Measurements from ENCODE around the gene ATRIP. TPM values are rescaled to one million over a fixed set of nuclear protein-coding genes. Genes with fewer than 3 reads are reported as not detected.

Gene ATRIP
- polyA plus RNA-seq, 2 of the 4 experiments (the other 2 are of a cell fraction): 6.1 to 9.4 TPM

DNA sequence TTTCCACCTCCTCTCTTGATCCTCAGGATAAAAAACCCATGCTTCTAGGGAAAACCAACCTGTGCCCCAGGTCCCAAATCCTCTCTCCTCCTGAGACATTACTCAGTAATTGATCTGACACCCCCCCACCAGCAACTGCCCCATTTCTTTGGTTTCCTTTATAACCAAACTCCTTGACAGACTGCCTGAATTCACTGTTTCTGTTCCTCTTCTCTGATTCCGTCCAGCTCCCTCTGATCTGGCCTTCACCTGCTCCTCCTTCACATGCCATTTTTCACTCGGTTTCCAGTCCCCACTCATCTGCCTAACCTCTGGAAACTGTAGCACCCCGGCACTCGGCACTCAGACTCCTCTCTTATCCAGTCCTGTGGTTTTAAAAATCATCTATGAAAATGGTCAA lies 8.7 kb upstream of the ATRIP start:
- Histone ChIP-seq H3K27ac (no peak overlapping the region), H3K9me3 (no peaks in the 10 kb centered on the region), H3K4me3 (no peak overlapping the region), H3K4me1 (peaks cover 34% of the 10 kb centered on the region), H3K4me2 (no peak overlapping the region)
- DNase-seq (ENCODE audit: low read depth in 1 of 2, low spot score in 1 of 2): no peak
- FAIRE-seq: no peak
- CTCF ChIA-PET: interaction anchor here (1.0 to 13.6 kb wide), 6 partner anchors 7 to 243 kb away, joined by 3 to 488 read pairs (median 30); partner anchors contain the start of gene ATRIP
- POLR2A ChIA-PET: no interaction called here
- no peak for ATAC-seq
- TF ChIP-seq MAZ (IDR thresholded peaks at IDR 0.05; ENCODE audit: borderline replicate concordance, low read depth, low read length): no peak
- WGBS (ENCODE audit: missing lambda C conversion rate): 84% methylated on average over 4 of the region's 4 CpGs

DNA sequence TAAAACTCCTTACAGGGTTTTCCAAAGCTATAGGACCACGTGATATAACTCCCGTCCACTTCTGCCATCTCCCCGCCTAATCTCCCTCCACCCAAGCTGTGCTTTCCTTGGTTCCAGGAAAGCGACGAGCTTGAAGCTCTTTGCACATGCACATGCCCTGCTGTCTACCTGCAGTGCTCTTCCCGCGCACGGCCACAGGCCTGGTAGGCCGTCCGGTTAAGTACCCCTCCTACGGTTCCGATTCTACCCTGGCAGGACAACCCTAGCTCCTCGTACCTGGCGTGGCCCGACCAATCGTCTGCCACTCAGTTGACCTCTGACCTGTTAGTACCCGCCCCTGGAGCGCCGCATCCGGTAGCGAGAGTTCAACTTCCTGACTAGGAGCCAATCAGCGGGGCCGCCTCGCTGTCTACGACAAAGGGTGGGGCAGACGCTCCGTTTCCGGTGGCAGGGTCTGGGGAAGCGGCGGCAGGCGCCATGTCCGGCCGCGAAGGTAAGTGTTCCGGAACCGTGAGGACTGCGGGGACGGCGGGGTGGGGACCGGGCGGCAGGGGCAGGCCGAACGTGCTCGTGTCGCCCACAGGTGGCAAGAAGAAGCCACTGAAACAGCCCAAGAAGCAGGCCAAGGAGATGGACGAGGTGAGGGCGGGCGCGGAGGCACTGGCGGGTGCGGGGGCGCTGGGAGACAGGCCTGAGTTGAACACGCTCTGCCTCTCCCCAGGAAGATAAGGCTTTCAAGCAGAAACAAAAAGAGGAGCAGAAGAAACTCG lies 6.5 kb upstream of the ATRIP start, which contains the start of the genes CCDC51 and TMA7:
Gene CCDC51, minus strand, starts transcription at position 300 of the 770 bp plus-strand sequence. CDS start 4,991 bp downstream, outside the sequence.
Gene TMA7, plus strand, starts transcription at position 438 of the 770 bp plus-strand sequence. Its CDS starts 40 bp downstream, at position 478.
- H3K27ac ChIP-seq: peak within 1 kb of the TSS; percentile 86 to 96
- ChIA-PET POLR2A (interaction anchor here (0.6 to 1.5 kb wide), 9 partner anchors 11 to 199 kb away, joined by 3 to 8 read pairs (median 5); partner anchors contain the start of genes SHISA5 and ZNF589), CTCF (interaction anchor here (0.7 to 2.6 kb wide), 6 partner anchors 33 to 245 kb away, joined by 3 to 16 read pairs (median 3); no protein-coding TSS in a partner anchor)
- ATAC-seq: peak; percentile 93 to 97
- WGBS (ENCODE audit: missing lambda C conversion rate): 2% methylated on average over 18 of the region's 54 CpGs
- FAIRE-seq: no peak
- TF ChIP-seq NR3C1 (IDR thresholded peaks at IDR 0.05) (no peak), JUN (IDR thresholded peaks at IDR 0.05) (peak in 1 of 2 experiments; percentile 79; a peak in 2 of 5 replicates), MAZ (IDR thresholded peaks at IDR 0.05; ENCODE audit: borderline replicate concordance, low read depth, low read length) (no peak), CHD2 (IDR thresholded peaks at IDR 0.05; ENCODE audit: low read length, partially characterized antibody) (no peak), RFX5 (IDR thresholded peaks at IDR 0.05) (0 out of 2 replicates have a peak, but pooled peaks have one; percentile 22), BCL3 (IDR thresholded peaks at IDR 0.05) (peak; percentile 59; the same call in 1 of the 3 replicates), POLR2A (IDR thresholded peaks at IDR 0.05; ENCODE audit: low read length) (peak; percentile 52), HEYL (CRISPR knock-in tag; IDR thresholded peaks at IDR 0.05) (no peak), PHF8 (IDR thresholded peaks at IDR 0.05; ENCODE audit: borderline replicate concordance, low read depth) (peak; percentile 82), RCOR1 (IDR thresholded peaks at IDR 0.05; ENCODE audit: low read depth, low read length) (no peak), USF2 (IDR thresholded peaks at IDR 0.05) (peak; percentile 74)
- TF ChIP-seq, protein P1, sequence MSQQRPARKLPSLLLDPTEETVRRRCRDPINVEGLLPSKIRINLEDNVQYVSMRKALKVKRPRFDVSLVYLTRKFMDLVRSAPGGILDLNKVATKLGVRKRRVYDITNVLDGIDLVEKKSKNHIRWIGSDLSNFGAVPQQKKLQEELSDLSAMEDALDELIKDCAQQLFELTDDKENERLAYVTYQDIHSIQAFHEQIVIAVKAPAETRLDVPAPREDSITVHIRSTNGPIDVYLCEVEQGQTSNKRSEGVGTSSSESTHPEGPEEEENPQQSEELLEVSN (IDR thresholded peaks at IDR 0.05; ENCODE audit: borderline replicate concordance, low read depth): peak; percentile 75
- TF ChIP-seq, protein P2, sequence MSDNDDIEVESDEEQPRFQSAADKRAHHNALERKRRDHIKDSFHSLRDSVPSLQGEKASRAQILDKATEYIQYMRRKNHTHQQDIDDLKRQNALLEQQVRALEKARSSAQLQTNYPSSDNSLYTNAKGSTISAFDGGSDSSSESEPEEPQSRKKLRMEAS (IDR thresholded peaks at IDR 0.05): peak; percentile 90
- peak within 1 kb of the TSS; percentile 59 for H3K4me3 ChIP-seq
- H3K9me3 ChIP-seq: no peaks in the 10 kb centered on the region
- DNase-seq (ENCODE audit: low read depth in 1 of 2, low spot score in 1 of 2): peak; percentile 95 to 97
- H3K4me2 ChIP-seq: peak within 1 kb of the TSS; percentile 89
- peaks cover 16% of the 10 kb centered on the region for H3K4me1 ChIP-seq

DNA sequence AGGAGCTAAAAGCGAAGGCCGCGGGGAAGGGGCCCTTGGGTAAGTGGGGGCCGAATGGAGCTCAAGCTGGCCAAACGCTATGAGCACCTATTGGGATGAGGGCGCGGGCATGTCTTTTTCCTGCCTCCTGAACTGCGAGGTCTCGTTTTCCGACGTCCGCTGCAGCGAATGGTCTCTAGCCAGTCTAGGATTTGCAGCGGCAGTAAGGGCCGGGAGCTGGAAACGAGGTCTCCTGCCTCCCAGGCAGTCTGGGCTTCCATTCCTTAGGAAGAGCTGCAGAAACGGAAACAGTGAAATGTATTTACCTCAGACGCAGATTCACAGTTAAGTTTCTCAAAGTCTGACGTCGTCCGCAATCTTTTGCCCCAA lies 6.0 kb upstream of the ATRIP start:
- CTCF ChIA-PET: interaction anchor here (0.7 to 2.6 kb wide), 5 partner anchors 39 to 171 kb away, joined by 3 to 16 read pairs (median 3); no protein-coding TSS in a partner anchor
- Histone ChIP-seq H3K27ac (peak overlapping the region; percentile 86 to 96), H3K4me1 (peaks cover 19% of the 10 kb centered on the region), H3K4me2 (peak overlapping the region; percentile 89), H3K4me3 (peak overlapping the region; percentile 59), H3K9me3 (no peaks in the 10 kb centered on the region)
- under 1% methylated on average over 21 of the region's 21 CpGs for WGBS (ENCODE audit: missing lambda C conversion rate)
- no peak for TF ChIP-seq SMC3 (IDR thresholded peaks at IDR 0.05)
- TF ChIP-seq EHF (CRISPR knock-in tag; IDR thresholded peaks at IDR 0.05): no peak
- no peak for TF ChIP-seq NFE2L2 (conservative IDR thresholded peaks at IDR 0.05; ENCODE audit: low read length)
- TF ChIP-seq USF2 (IDR thresholded peaks at IDR 0.05): no peak
- TF ChIP-seq PHF8 (IDR thresholded peaks at IDR 0.05; ENCODE audit: borderline replicate concordance, low read depth): 0 out of 2 replicates have a peak, but pooled peaks have one; percentile 8
- no peak for TF ChIP-seq CBX2 (IDR thresholded peaks at IDR 0.05; ENCODE audit: borderline replicate concordance, low read depth)
- TF ChIP-seq CHD4 (IDR thresholded peaks at IDR 0.05; ENCODE audit: borderline replicate concordance): no peak
- no peak for TF ChIP-seq EHMT2 (IDR thresholded peaks at IDR 0.05; ENCODE audit: low read depth)
- DNase-seq (ENCODE audit: low read depth in 1 of 2, low spot score in 1 of 2) (no peak), ATAC-seq (peak; percentile 9 to 20; a peak in 3 of 6 replicates), FAIRE-seq (no peak)
- POLR2A ChIA-PET: interaction anchor here (1.5 kb wide), 1 partner anchor 64 kb away, joined by 5 read pairs; the partner anchor contains the start of gene SHISA5

Measured in A549 (cell line).